Measurements from ENCODE around the gene PHACTR4.

Gene PHACTR4

DNA sequence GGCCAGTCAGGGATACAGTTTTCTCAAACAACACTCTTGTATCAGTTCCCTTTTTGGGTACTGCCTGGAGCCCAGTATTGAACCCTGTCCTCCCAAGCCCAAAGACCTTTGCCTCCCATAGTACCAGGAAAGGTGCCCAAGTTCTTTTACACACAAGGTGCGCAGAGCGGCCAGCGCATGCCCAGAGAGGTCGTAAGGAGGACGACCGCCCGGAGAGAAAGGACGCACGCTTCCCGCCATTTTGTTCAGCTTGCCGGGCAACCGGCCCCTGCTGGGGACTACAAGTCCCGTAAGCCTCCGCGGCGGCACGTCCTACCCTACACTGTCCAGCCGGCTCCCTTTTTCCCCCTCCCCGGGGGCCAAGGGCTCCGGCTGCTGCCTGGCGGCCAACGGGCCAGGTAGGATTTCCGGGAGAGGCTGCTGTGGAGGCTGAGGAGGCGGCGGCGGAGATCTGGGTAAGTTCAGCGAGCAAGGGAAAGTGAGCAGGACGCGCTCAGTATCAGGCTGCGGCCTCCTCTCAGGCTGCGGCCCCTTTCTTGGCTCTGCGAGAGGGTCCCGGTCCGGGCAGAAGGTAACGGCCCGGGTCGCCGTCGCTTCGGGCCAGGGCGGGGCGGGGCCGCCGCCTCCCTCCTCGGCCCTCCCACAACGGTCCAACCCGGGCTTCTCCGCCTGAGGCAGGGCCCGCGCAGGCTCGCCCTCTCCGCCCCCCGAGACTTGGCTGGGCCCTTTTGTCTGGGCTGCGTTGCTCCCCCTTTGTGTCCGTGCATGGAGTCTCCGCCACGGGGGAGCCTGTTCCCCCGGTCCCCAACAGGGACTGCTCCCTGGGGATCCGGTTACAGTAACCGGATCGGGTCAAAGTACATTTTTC is at the start of gene PHACTR4 (continued):
- TF ChIP-seq, protein P1, sequence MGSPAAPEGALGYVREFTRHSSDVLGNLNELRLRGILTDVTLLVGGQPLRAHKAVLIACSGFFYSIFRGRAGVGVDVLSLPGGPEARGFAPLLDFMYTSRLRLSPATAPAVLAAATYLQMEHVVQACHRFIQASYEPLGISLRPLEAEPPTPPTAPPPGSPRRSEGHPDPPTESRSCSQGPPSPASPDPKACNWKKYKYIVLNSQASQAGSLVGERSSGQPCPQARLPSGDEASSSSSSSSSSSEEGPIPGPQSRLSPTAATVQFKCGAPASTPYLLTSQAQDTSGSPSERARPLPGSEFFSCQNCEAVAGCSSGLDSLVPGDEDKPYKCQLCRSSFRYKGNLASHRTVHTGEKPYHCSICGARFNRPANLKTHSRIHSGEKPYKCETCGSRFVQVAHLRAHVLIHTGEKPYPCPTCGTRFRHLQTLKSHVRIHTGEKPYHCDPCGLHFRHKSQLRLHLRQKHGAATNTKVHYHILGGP (tag by site-specific recombination; IDR thresholded peaks at IDR 0.05): no peak
- peak; percentile 59 for TF ChIP-seq ZNF600 (tag by site-specific recombination; IDR thresholded peaks at IDR 0.05)
- peak; percentile 60; the same call in 1 of the 2 replicates for TF ChIP-seq EGR2 (tag by site-specific recombination; IDR thresholded peaks at IDR 0.05; ENCODE audit: low read depth)
- TF ChIP-seq HOXA7 (CRISPR knock-in tag; IDR thresholded peaks at IDR 0.05; ENCODE audit: borderline replicate concordance): no peak
- peak; percentile 99 for TF ChIP-seq ZBTB20 (tag by site-specific recombination; IDR thresholded peaks at IDR 0.05)
- peak; percentile 70 for TF ChIP-seq YY1 (tag by site-specific recombination; IDR thresholded peaks at IDR 0.05)
- peak; percentile 68 for TF ChIP-seq ZNF561 (tag by site-specific recombination; IDR thresholded peaks at IDR 0.05; ENCODE audit: borderline replicate concordance)
- TF ChIP-seq KLF9 (tag by site-specific recombination; IDR thresholded peaks at IDR 0.05; ENCODE audit: low read depth): peak; percentile 91
- TF ChIP-seq ZNF211 (tag by site-specific recombination; IDR thresholded peaks at IDR 0.05; ENCODE audit: low read depth): no peak
- TF ChIP-seq TRIM28 (IDR thresholded peaks at IDR 0.05; ENCODE audit: borderline replicate concordance, low read length): peak; percentile 69; the same call in 1 of the 2 replicates
- no peak for TF ChIP-seq ZNF404 (tag by site-specific recombination; IDR thresholded peaks at IDR 0.05)
- TF ChIP-seq FEZF1 (tag by site-specific recombination; IDR thresholded peaks at IDR 0.05): no peak; the same call in 1 of the 2 replicates
- peak; percentile 96 for TF ChIP-seq ZNF76 (tag by site-specific recombination; IDR thresholded peaks at IDR 0.05; ENCODE audit: borderline replicate concordance, low read depth)
- TF ChIP-seq, protein P2, sequence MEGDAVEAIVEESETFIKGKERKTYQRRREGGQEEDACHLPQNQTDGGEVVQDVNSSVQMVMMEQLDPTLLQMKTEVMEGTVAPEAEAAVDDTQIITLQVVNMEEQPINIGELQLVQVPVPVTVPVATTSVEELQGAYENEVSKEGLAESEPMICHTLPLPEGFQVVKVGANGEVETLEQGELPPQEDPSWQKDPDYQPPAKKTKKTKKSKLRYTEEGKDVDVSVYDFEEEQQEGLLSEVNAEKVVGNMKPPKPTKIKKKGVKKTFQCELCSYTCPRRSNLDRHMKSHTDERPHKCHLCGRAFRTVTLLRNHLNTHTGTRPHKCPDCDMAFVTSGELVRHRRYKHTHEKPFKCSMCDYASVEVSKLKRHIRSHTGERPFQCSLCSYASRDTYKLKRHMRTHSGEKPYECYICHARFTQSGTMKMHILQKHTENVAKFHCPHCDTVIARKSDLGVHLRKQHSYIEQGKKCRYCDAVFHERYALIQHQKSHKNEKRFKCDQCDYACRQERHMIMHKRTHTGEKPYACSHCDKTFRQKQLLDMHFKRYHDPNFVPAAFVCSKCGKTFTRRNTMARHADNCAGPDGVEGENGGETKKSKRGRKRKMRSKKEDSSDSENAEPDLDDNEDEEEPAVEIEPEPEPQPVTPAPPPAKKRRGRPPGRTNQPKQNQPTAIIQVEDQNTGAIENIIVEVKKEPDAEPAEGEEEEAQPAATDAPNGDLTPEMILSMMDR (tag by site-specific recombination; IDR thresholded peaks at IDR 0.05): no peak
- TF ChIP-seq, protein P3, sequence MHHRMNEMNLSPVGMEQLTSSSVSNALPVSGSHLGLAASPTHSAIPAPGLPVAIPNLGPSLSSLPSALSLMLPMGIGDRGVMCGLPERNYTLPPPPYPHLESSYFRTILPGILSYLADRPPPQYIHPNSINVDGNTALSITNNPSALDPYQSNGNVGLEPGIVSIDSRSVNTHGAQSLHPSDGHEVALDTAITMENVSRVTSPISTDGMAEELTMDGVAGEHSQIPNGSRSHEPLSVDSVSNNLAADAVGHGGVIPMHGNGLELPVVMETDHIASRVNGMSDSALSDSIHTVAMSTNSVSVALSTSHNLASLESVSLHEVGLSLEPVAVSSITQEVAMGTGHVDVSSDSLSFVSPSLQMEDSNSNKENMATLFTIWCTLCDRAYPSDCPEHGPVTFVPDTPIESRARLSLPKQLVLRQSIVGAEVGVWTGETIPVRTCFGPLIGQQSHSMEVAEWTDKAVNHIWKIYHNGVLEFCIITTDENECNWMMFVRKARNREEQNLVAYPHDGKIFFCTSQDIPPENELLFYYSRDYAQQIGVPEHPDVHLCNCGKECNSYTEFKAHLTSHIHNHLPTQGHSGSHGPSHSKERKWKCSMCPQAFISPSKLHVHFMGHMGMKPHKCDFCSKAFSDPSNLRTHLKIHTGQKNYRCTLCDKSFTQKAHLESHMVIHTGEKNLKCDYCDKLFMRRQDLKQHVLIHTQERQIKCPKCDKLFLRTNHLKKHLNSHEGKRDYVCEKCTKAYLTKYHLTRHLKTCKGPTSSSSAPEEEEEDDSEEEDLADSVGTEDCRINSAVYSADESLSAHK (tag by site-specific recombination; IDR thresholded peaks at IDR 0.05): peak; percentile 25; the same call in 1 of the 2 replicates
- TF ChIP-seq GFI1B (tag by site-specific recombination; IDR thresholded peaks at IDR 0.05): no peak
- no peak for TF ChIP-seq ZNF626 (tag by site-specific recombination; IDR thresholded peaks at IDR 0.05)
- TF ChIP-seq ZNF302 (tag by site-specific recombination; IDR thresholded peaks at IDR 0.05; ENCODE audit: low read depth): no peak
- no peak for TF ChIP-seq ZNF324 (tag by site-specific recombination; IDR thresholded peaks at IDR 0.05)
- peak; percentile 98 for TF ChIP-seq GLIS2 (tag by site-specific recombination; IDR thresholded peaks at IDR 0.05)
- TF ChIP-seq MYNN (tag by site-specific recombination; IDR thresholded peaks at IDR 0.05; ENCODE audit: borderline replicate concordance): no peak
- TF ChIP-seq MZF1 (tag by site-specific recombination; IDR thresholded peaks at IDR 0.05; ENCODE audit: borderline replicate concordance): peak; percentile 62; the same call in 1 of the 2 replicates
- peak; percentile 62; the same call in 1 of the 2 replicates for TF ChIP-seq ZFP69B (tag by site-specific recombination; IDR thresholded peaks at IDR 0.05)
- TF ChIP-seq, protein P4, sequence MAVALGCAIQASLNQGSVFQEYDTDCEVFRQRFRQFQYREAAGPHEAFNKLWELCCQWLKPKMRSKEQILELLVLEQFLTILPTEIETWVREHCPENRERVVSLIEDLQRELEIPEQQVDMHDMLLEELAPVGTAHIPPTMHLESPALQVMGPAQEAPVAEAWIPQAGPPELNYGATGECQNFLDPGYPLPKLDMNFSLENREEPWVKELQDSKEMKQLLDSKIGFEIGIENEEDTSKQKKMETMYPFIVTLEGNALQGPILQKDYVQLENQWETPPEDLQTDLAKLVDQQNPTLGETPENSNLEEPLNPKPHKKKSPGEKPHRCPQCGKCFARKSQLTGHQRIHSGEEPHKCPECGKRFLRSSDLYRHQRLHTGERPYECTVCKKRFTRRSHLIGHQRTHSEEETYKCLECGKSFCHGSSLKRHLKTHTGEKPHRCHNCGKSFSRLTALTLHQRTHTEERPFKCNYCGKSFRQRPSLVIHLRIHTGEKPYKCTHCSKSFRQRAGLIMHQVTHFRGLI (tag by site-specific recombination; IDR thresholded peaks at IDR 0.05): peak; percentile 89
- TF ChIP-seq, protein P5, sequence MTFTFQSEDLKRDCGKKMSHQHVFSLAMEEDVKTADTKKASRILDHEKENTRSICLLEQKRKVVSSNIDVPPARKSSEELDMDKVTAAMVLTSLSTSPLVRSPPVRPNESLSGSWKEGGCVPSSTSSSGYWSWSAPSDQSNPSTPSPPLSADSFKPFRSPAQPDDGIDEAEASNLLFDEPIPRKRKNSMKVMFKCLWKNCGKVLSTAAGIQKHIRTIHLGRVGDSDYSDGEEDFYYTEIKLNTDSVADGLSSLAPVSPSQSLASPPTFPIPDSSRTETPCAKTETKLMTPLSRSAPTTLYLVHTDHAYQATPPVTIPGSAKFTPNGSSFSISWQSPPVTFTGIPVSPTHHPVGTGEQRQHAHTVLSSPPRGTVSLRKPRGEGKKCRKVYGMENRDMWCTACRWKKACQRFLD (tag by site-specific recombination; IDR thresholded peaks at IDR 0.05): no peak
- peak; percentile 83 for TF ChIP-seq ZSCAN30 (tag by site-specific recombination; IDR thresholded peaks at IDR 0.05)
- TF ChIP-seq PRDM1 (tag by site-specific recombination; IDR thresholded peaks at IDR 0.05): no peak
- TF ChIP-seq, protein P6, sequence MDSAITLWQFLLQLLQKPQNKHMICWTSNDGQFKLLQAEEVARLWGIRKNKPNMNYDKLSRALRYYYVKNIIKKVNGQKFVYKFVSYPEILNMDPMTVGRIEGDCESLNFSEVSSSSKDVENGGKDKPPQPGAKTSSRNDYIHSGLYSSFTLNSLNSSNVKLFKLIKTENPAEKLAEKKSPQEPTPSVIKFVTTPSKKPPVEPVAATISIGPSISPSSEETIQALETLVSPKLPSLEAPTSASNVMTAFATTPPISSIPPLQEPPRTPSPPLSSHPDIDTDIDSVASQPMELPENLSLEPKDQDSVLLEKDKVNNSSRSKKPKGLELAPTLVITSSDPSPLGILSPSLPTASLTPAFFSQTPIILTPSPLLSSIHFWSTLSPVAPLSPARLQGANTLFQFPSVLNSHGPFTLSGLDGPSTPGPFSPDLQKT (IDR thresholded peaks at IDR 0.05; ENCODE audit: borderline replicate concordance, low read depth, low read length): no peak
- TF ChIP-seq ZNF571 (tag by site-specific recombination; IDR thresholded peaks at IDR 0.05): no peak
- peak; percentile 91 for TF ChIP-seq ZBTB48 (tag by site-specific recombination; IDR thresholded peaks at IDR 0.05)

Data from HEK293 (cell line).